Naive thymus-derived CD4-positive, alpha-beta T cell (primary cell): ENCODE results near the gene ZSCAN20. TPM values are rescaled to one million over a fixed set of nuclear protein-coding genes. Genes with fewer than 3 reads are reported as not detected.

ENCODE experiments used
- ATAC-seq: fragments of 150-1000 bp; cut with Tn5 transposase; 2 replicates; pipeline ENCODE4 v1.10.0; 2021; ENCODE audit warnings: mild to moderate bottlenecking, moderate library complexity
- CTCF ChIA-PET: fragments of 350-600 bp; sonication (Branson Sonifier 250); formaldehyde crosslinking; loops from one replicate; lab custom pipeline; 2021; ENCODE audit warnings: antibody characterized with exemption; lab: Charles Lee
- POLR2A ChIA-PET: fragments of 350-600 bp; sonication (Branson Sonifier 250); formaldehyde crosslinking; loops from one replicate; lab custom pipeline; 2021; ENCODE audit warnings: antibody characterized with exemption, inconsistent platforms; lab: Charles Lee
- DNase-seq, 9 donors: peaks; one replicate each; pipeline versions ENCODE4 v3.0.0 to v3.0.0-alpha.2; 2020 to 2022; ENCODE audit warnings: mixed read lengths in 1 of 9
- H3K27ac ChIP-seq: one replicate; pipeline ENCODE4 v1.7.0; 2013; ENCODE audit warnings: mild to moderate bottlenecking, low read depth, low read length, moderate library complexity
- H3K27me3 ChIP-seq, 2 donors: one replicate each; pipeline ENCODE4 v1.7.0; 2013; ENCODE audit warnings: low read length in 2 of 2, mild to moderate bottlenecking in 2 of 2, moderate library complexity in 2 of 2; ENCODE audit not compliant: control insufficient read depth in 2 of 2, insufficient read depth in 2 of 2
- H3K36me3 ChIP-seq, 3 experiments: 1 replicate in 2 of 3; 2 replicates in 1 of 3; pipeline ENCODE4 v1.7.0; 2013; ENCODE audit warnings: low read length in 3 of 3, mild to moderate bottlenecking in 3 of 3, moderate library complexity in 1 of 3; ENCODE audit not compliant: insufficient read depth in 3 of 3, control insufficient read depth in 2 of 3
- H3K4me1 ChIP-seq, 2 donors: one replicate each; pipeline ENCODE4 v1.7.0; 2013; ENCODE audit warnings: low read length in 2 of 2, mild to moderate bottlenecking in 2 of 2, moderate library complexity in 1 of 2; ENCODE audit not compliant: control insufficient read depth in 2 of 2, insufficient read depth in 2 of 2
- H3K4me3 ChIP-seq: 2 replicates; pipeline ENCODE4 v1.7.0; 2013; ENCODE audit warnings: mild to moderate bottlenecking, low read length
- H3K9me3 ChIP-seq, 3 experiments: 1 replicate in 2 of 3; 2 replicates in 1 of 3; pipeline ENCODE4 v1.7.0; 2013; ENCODE audit warnings: low read length in 3 of 3; ENCODE audit not compliant: control insufficient read depth in 2 of 3
- H3K27ac Mint-ChIP-seq, 9 donors: one replicate each; pipeline ENCODE4 v1.8.0; 2020 to 2022; ENCODE audit warnings: mixed read lengths in 9 of 9, mild to moderate bottlenecking in 8 of 9, moderate library complexity in 5 of 9, inconsistent platforms in 2 of 9
- H3K27me3 Mint-ChIP-seq, 5 donors: one replicate each; pipeline ENCODE4 v1.8.0; 2021 to 2022; ENCODE audit warnings: mixed read lengths in 5 of 5, mild to moderate bottlenecking in 1 of 5
- H3K36me3 Mint-ChIP-seq, 5 donors: one replicate each; pipeline ENCODE4 v1.8.0; 2020 to 2022; ENCODE audit warnings: mixed read lengths in 5 of 5, mild to moderate bottlenecking in 3 of 5, inconsistent platforms in 1 of 5
- H3K4me1 Mint-ChIP-seq, 7 donors: one replicate each; pipeline ENCODE4 v1.8.0; 2020 to 2022; ENCODE audit warnings: mixed read lengths in 7 of 7, mild to moderate bottlenecking in 3 of 7, inconsistent platforms in 1 of 7
- H3K4me3 Mint-ChIP-seq, 10 donors: one replicate each; pipeline ENCODE4 v1.8.0; 2020 to 2022; ENCODE audit warnings: mild to moderate bottlenecking in 10 of 10, mixed read lengths in 10 of 10, moderate library complexity in 6 of 10, inconsistent platforms in 2 of 10
- H3K9me3 Mint-ChIP-seq, 11 donors: one replicate each; pipeline ENCODE4 v1.8.0; 2020 to 2022; ENCODE audit warnings: mixed read lengths in 11 of 11, mild to moderate bottlenecking in 4 of 11, inconsistent platforms in 1 of 11, moderate library complexity in 1 of 11
- intact Hi-C, 2 donors: fragments of 100-400 bp; cut with micrococcal nuclease; formaldehyde crosslinking; loops; one replicate each; pipeline ENCODE4 v1.15.1; 2023
- polyA plus RNA-seq, 2 donors: library from polyadenylated mRNA; unstranded; fragments of 300-500 nt; fragmentation: Illumina TruSeq; gene quantifications; one replicate each; pipeline ENCODE4 v1.2.3, GENCODE V29; 2021
- total RNA-seq, 6 experiments: library from RNA in 5 of 6; stranded (reverse) in 5 of 6; gene quantifications; 1 replicate in 5 of 6; 2 replicates in 1 of 6; pipeline ENCODE4 v1.2.3 and lab custom pipeline; 2021 to 2026

Gene ZSCAN20
- total and polyA plus RNA-seq, 7 experiments from 2014 or later: 0.77 to 3.0 (median 1.6) TPM

- Histone ChIP-seq H3K4me1 (no peaks in the 10 kb centered on the region), H3K27me3 (no peaks in the 10 kb centered on the region), H3K4me3 (no peak overlapping the region), H3K27ac (no peak overlapping the region), H3K9me3 (no peaks in the 10 kb centered on the region), H3K36me3 (no peaks in the 10 kb centered on the region)
- Mint-ChIP-seq H3K4me1 (peaks cover 0 to 6% (median 0%) of the 10 kb centered on the region in 7 donors), H3K27ac (no peak overlapping the region), H3K27me3 (peaks cover 0 to 23% (median 9%) of the 10 kb centered on the region in 5 donors), H3K4me3 (no peak overlapping the region), H3K9me3 (peaks cover 0 to 2% (median 0%) of the 10 kb centered on the region in 11 donors), H3K36me3 (no peaks in the 10 kb centered on the region)
- ChIA-PET POLR2A (no interaction called here), CTCF (interaction anchor here (0.7 kb wide), 1 partner anchor 266 kb away, joined by 3 read pairs; no protein-coding TSS in a partner anchor)
- ATAC-seq: no peak
- DNase-seq: no peak
- intact Hi-C loops: loop anchor here in 1 of 2 donors (5.0 to 10.0 kb wide), 2 partner anchors 159 to 322 kb away; no protein-coding TSS in a partner anchor
These were observed 16.0 kb upstream of the ZSCAN20 start for GRCh38 chr1:33456502-33456886.

GRCh38 chr1:33459691-33460090, 12.8 kb upstream of the ZSCAN20 start:
- Histone ChIP-seq H3K9me3 (no peaks in the 10 kb centered on the region), H3K27ac (no peak overlapping the region), H3K27me3 (no peaks in the 10 kb centered on the region), H3K4me3 (no peak overlapping the region), H3K36me3 (no peaks in the 10 kb centered on the region), H3K4me1 (no peaks in the 10 kb centered on the region)
- Mint-ChIP-seq H3K36me3 (no peaks in the 10 kb centered on the region), H3K27me3 (peaks cover 0 to 13% (median 9%) of the 10 kb centered on the region in 5 donors), H3K4me1 (peaks cover 0 to 6% (median 0%) of the 10 kb centered on the region in 7 donors), H3K27ac (no peak overlapping the region), H3K9me3 (peaks cover 0 to 2% (median 0%) of the 10 kb centered on the region in 11 donors), H3K4me3 (no peak overlapping the region)
- intact Hi-C loops: loop anchor here in 1 of 2 donors (5.0 to 10.0 kb wide), 2 partner anchors 162 to 325 kb away; no protein-coding TSS in a partner anchor
- POLR2A ChIA-PET: no interaction called here
- DNase-seq (no peak), ATAC-seq (no peak)
- CTCF ChIA-PET: interaction anchor here (1.2 kb wide), 1 partner anchor 162 kb away, joined by 3 read pairs; no protein-coding TSS in a partner anchor

- CTCF ChIA-PET: no interaction called here
These were observed 12.3 kb upstream of the ZSCAN20 start for GRCh38 chr1:33460144-33460543.

GRCh38 chr1:33460947-33461629, 11.4 kb upstream of the ZSCAN20 start:
- Histone ChIP-seq H3K4me3 (no peak overlapping the region), H3K9me3 (no peaks in the 10 kb centered on the region), H3K27ac (no peak overlapping the region), H3K36me3 (no peaks in the 10 kb centered on the region), H3K27me3 (no peaks in the 10 kb centered on the region), H3K4me1 (no peaks in the 10 kb centered on the region)
- peaks cover 0 to 1% (median 0%) of the 10 kb centered on the region in 7 donors for H3K4me1 Mint-ChIP-seq
- peak overlapping the region in 1 of 9 donors; percentile 11 for H3K27ac Mint-ChIP-seq
- ATAC-seq (peak; percentile 79), DNase-seq (no peak)
- intact Hi-C loops: no loop called here
- no peak overlapping the region for H3K4me3 Mint-ChIP-seq
- CTCF ChIA-PET: no interaction called here
- POLR2A ChIA-PET: no interaction called here
- no peaks in the 10 kb centered on the region for H3K36me3 Mint-ChIP-seq
- no peaks in the 10 kb centered on the region for H3K9me3 Mint-ChIP-seq
- peaks cover 0 to 15% (median 9%) of the 10 kb centered on the region in 5 donors for H3K27me3 Mint-ChIP-seq

More at GRCh38 chr1:33460144-33460543, 12.3 kb upstream of the ZSCAN20 start:
- H3K27ac Mint-ChIP-seq: no peak overlapping the region
- Histone ChIP-seq H3K27me3 (no peaks in the 10 kb centered on the region), H3K36me3 (no peaks in the 10 kb centered on the region), H3K27ac (no peak overlapping the region), H3K4me3 (no peak overlapping the region), H3K4me1 (no peaks in the 10 kb centered on the region), H3K9me3 (no peaks in the 10 kb centered on the region)
- peaks cover 0 to 6% (median 0%) of the 10 kb centered on the region in 7 donors for H3K4me1 Mint-ChIP-seq
- no peaks in the 10 kb centered on the region for H3K36me3 Mint-ChIP-seq
- intact Hi-C loops: no loop called here
- POLR2A ChIA-PET: no interaction called here
- ATAC-seq: no peak
- H3K27me3 Mint-ChIP-seq: peaks cover 0 to 14% (median 9%) of the 10 kb centered on the region in 5 donors
- no peak for DNase-seq
- no peak overlapping the region for H3K4me3 Mint-ChIP-seq
- peaks cover 0 to 2% (median 0%) of the 10 kb centered on the region in 11 donors for H3K9me3 Mint-ChIP-seq

GRCh38 chr1:33462405-33463164, 9.9 kb upstream of the ZSCAN20 start:
- H3K4me3 Mint-ChIP-seq: no peak overlapping the region
- H3K27ac Mint-ChIP-seq: no peak overlapping the region
- H3K4me1 Mint-ChIP-seq: peaks cover 0 to 1% (median 0%) of the 10 kb centered on the region in 7 donors
- no peaks in the 10 kb centered on the region for H3K4me1 ChIP-seq
- no peak overlapping the region for H3K27ac ChIP-seq
- ATAC-seq (no peak), DNase-seq (no peak)
- intact Hi-C loops: no loop called here
- no peaks in the 10 kb centered on the region for H3K36me3 ChIP-seq
- no peaks in the 10 kb centered on the region for H3K36me3 Mint-ChIP-seq
- no peaks in the 10 kb centered on the region for H3K9me3 Mint-ChIP-seq
- CTCF ChIA-PET: interaction anchor here (0.6 kb wide), 1 partner anchor 1007 kb away, joined by 6 read pairs; no protein-coding TSS in a partner anchor
- POLR2A ChIA-PET: no interaction called here
- peaks cover 0 to 15% (median 9%) of the 10 kb centered on the region in 5 donors for H3K27me3 Mint-ChIP-seq
- no peaks in the 10 kb centered on the region for H3K27me3 ChIP-seq
- H3K9me3 ChIP-seq: no peaks in the 10 kb centered on the region
- H3K4me3 ChIP-seq: no peak overlapping the region

GRCh38 chr1:33464552-33464951, 7.9 kb upstream of the ZSCAN20 start:
- intact Hi-C loops: no loop called here
- no peak overlapping the region for H3K27ac Mint-ChIP-seq
- H3K36me3 ChIP-seq: no peaks in the 10 kb centered on the region
- H3K27ac ChIP-seq: no peak overlapping the region
- peaks cover 0 to 13% (median 4%) of the 10 kb centered on the region in 5 donors for H3K27me3 Mint-ChIP-seq
- peaks cover 0 to 3% (median 0%) of the 10 kb centered on the region in 7 donors for H3K4me1 Mint-ChIP-seq
- no peaks in the 10 kb centered on the region for H3K36me3 Mint-ChIP-seq
- ATAC-seq: no peak
- H3K4me3 ChIP-seq: no peak overlapping the region
- no peaks in the 10 kb centered on the region for H3K9me3 ChIP-seq
- CTCF ChIA-PET: no interaction called here
- no peak overlapping the region for H3K4me3 Mint-ChIP-seq
- no peaks in the 10 kb centered on the region for H3K27me3 ChIP-seq
- H3K9me3 Mint-ChIP-seq: no peaks in the 10 kb centered on the region
- no peaks in the 10 kb centered on the region for H3K4me1 ChIP-seq
- POLR2A ChIA-PET: no interaction called here
- DNase-seq: no peak
